Natural killer cell (primary cell): ENCODE results near the gene GCG. TPM values are rescaled to one million over a fixed set of nuclear protein-coding genes. Genes with fewer than 3 reads are reported as not detected.

ENCODE experiments used
- ATAC-seq, 3 donors: fragments of 150-1000 bp in 2 of 3; fragments of 200-7000 bp in 1 of 3; cut with Tn5 transposase; 1 replicate in 1 of 3; 2 replicates in 2 of 3; pipeline ENCODE4 v1.10.0; 2021; ENCODE audit warnings: mild to moderate bottlenecking in 2 of 3, moderate library complexity in 2 of 3
- DNase-seq, 2 donors: peaks; one replicate each; pipeline versions ENCODE4 v3.0.0 to v3.0.0-alpha.2; 2013 to 2021; ENCODE audit warnings: mixed read lengths in 1 of 2
- H3K27ac ChIP-seq: one replicate; pipeline ENCODE4 v1.5.1; 2013; ENCODE audit warnings: mild to moderate bottlenecking, low read length
- H3K27me3 ChIP-seq: one replicate; pipeline ENCODE4 v1.6.1; 2013; ENCODE audit warnings: low read length; ENCODE audit not compliant: control insufficient read depth, insufficient read depth
- H3K36me3 ChIP-seq: one replicate; pipeline ENCODE4 v1.6.1; 2013; ENCODE audit warnings: low read length; ENCODE audit not compliant: control insufficient read depth, insufficient read depth
- H3K4me1 ChIP-seq: one replicate; pipeline ENCODE4 v1.6.1; 2013; ENCODE audit warnings: low read length; ENCODE audit not compliant: control insufficient read depth, insufficient read depth
- H3K4me3 ChIP-seq: one replicate; pipeline ENCODE4 v1.5.1; 2013; ENCODE audit warnings: low read length
- H3K9me3 ChIP-seq: one replicate; pipeline ENCODE4 v1.6.1; 2013; ENCODE audit warnings: low read length; ENCODE audit not compliant: control insufficient read depth, insufficient read depth
- H3K27ac Mint-ChIP-seq, 2 donors: one replicate each; pipeline ENCODE4 v1.8.0; 2022; ENCODE audit warnings: mild to moderate bottlenecking in 2 of 2, mixed read lengths in 2 of 2, moderate library complexity in 1 of 2
- H3K27me3 Mint-ChIP-seq, 2 donors: one replicate each; pipeline ENCODE4 v1.8.0; 2022; ENCODE audit warnings: low read depth in 2 of 2, mixed read lengths in 2 of 2
- H3K36me3 Mint-ChIP-seq: one replicate; pipeline ENCODE4 v1.8.0; 2022; ENCODE audit warnings: mixed read lengths
- H3K4me1 Mint-ChIP-seq, 2 donors: one replicate each; pipeline ENCODE4 v1.8.0; 2022; ENCODE audit warnings: mixed read lengths in 2 of 2
- H3K4me3 Mint-ChIP-seq: one replicate; pipeline ENCODE4 v1.8.0; 2022; ENCODE audit warnings: mild to moderate bottlenecking, moderate library complexity, mixed read lengths
- H3K9me3 Mint-ChIP-seq, 2 donors: one replicate each; pipeline ENCODE4 v1.8.0; 2022; ENCODE audit warnings: mixed read lengths in 2 of 2
- CTCF ChIP-seq: fragments of 200-600 bp; IDR thresholded peaks from one replicate; pipeline ENCODE4 v1.8.0; 2022; ENCODE audit warnings: antibody characterized with exemption
- WGBS: methylation state at CpG from one replicate; pipeline ENCODE4 v1.1.7; 2013; ENCODE audit warnings: missing lambda C conversion rate; ENCODE audit not compliant: insufficient coverage; 5-methylcytosine and 5-hydroxymethylcytosine counted together
- intact Hi-C: fragments of 100-400 bp; cut with micrococcal nuclease; formaldehyde crosslinking; loops from one replicate; pipeline ENCODE4 v1.14.2; 2022
- total RNA-seq, 4 donors: library from RNA; stranded (reverse); fragments of 120-200 nt in 1 of 4; gene quantifications; one replicate each; pipeline versions ENCODE4 v1.2.3 to v1.2.4, GENCODE V29; 2013 to 2022

GCG gene
- total RNA-seq, 3 donors from 2014 or later (not counting 1 experiment from before 2014, with no cell fraction given): not detected

- 75% methylated on average over 1 of the region's 2 CpGs for WGBS
- no peaks in the 10 kb centered on the region for H3K27me3 ChIP-seq
- H3K4me1 Mint-ChIP-seq: no peaks in the 10 kb centered on the region
Observed at GRCh38 chr2:162164802-162165201, 12.8 kb upstream of the GCG start.

GRCh38 chr2:162159446-162159845 lies 7.4 kb upstream of the GCG start:
- H3K4me1 Mint-ChIP-seq: no peaks in the 10 kb centered on the region
- WGBS: 84% methylated on average over 5 of the region's 6 CpGs
- no peak overlapping the region for H3K4me3 ChIP-seq
- no peaks in the 10 kb centered on the region for H3K36me3 Mint-ChIP-seq
- H3K27ac Mint-ChIP-seq: no peak overlapping the region
- no peak overlapping the region for H3K27ac ChIP-seq
- intact Hi-C loops: no loop called here
- no peak overlapping the region for H3K4me3 Mint-ChIP-seq
- H3K9me3 ChIP-seq: no peaks in the 10 kb centered on the region
- no peaks in the 10 kb centered on the region for H3K4me1 ChIP-seq
- peaks cover 11 to 28% of the 10 kb centered on the region in 2 donors for H3K27me3 Mint-ChIP-seq
- no peaks in the 10 kb centered on the region for H3K36me3 ChIP-seq
- no peaks in the 10 kb centered on the region for H3K9me3 Mint-ChIP-seq
- DNase-seq (no peak), ATAC-seq (no peak)
- no peak for TF ChIP-seq CTCF
- no peaks in the 10 kb centered on the region for H3K27me3 ChIP-seq

More at GRCh38 chr2:162164802-162165201, 12.8 kb upstream of the GCG start:
- no peak for TF ChIP-seq CTCF
- ATAC-seq (no peak), DNase-seq (no peak)
- H3K4me3 Mint-ChIP-seq: no peak overlapping the region
- H3K4me3 ChIP-seq: no peak overlapping the region
- H3K9me3 ChIP-seq: no peaks in the 10 kb centered on the region
- H3K36me3 ChIP-seq: no peaks in the 10 kb centered on the region
- H3K4me1 ChIP-seq: no peaks in the 10 kb centered on the region
- intact Hi-C loops: no loop called here
- no peaks in the 10 kb centered on the region for H3K36me3 Mint-ChIP-seq
- no peak overlapping the region for H3K27ac Mint-ChIP-seq
- no peak overlapping the region for H3K27ac ChIP-seq
- H3K9me3 Mint-ChIP-seq: no peaks in the 10 kb centered on the region
- H3K27me3 Mint-ChIP-seq: peaks cover 10 to 31% of the 10 kb centered on the region in 2 donors

- Histone ChIP-seq H3K4me1 (no peaks in the 10 kb centered on the region), H3K36me3 (no peaks in the 10 kb centered on the region), H3K27me3 (peaks cover 5% of the 10 kb centered on the region), H3K4me3 (no peak overlapping the region), H3K9me3 (no peaks in the 10 kb centered on the region), H3K27ac (no peak overlapping the region)
- DNase-seq: no peak
- TF ChIP-seq CTCF: no peak
- no peak overlapping the region for H3K4me3 Mint-ChIP-seq
- H3K27ac Mint-ChIP-seq: no peak overlapping the region
- no peaks in the 10 kb centered on the region for H3K9me3 Mint-ChIP-seq
- no peaks in the 10 kb centered on the region for H3K36me3 Mint-ChIP-seq
- H3K27me3 Mint-ChIP-seq: peaks cover 15 to 44% of the 10 kb centered on the region in 2 donors
- intact Hi-C loops: no loop called here
- peaks cover 6% of the 10 kb centered on the region in 2 donors for H3K4me1 Mint-ChIP-seq
- WGBS: 82% methylated on average over 3 of the region's 3 CpGs
- ATAC-seq: no peak
Observed at GRCh38 chr2:162156149-162156548, 4.1 kb upstream of the GCG start.

GRCh38 chr2:162155093-162155492 lies 3.0 kb upstream of the GCG start:
- 89% methylated on average over 3 of the region's 3 CpGs for WGBS
- Histone ChIP-seq H3K27ac (no peak overlapping the region), H3K4me3 (no peak overlapping the region), H3K9me3 (no peaks in the 10 kb centered on the region), H3K36me3 (no peaks in the 10 kb centered on the region), H3K4me1 (no peaks in the 10 kb centered on the region), H3K27me3 (peaks cover 5% of the 10 kb centered on the region)
- H3K36me3 Mint-ChIP-seq: no peaks in the 10 kb centered on the region
- ATAC-seq (no peak), DNase-seq (no peak)
- intact Hi-C loops: no loop called here
- no peaks in the 10 kb centered on the region for H3K9me3 Mint-ChIP-seq
- no peak overlapping the region for H3K27ac Mint-ChIP-seq
- H3K4me1 Mint-ChIP-seq: peaks cover 6% of the 10 kb centered on the region in 2 donors
- no peak for TF ChIP-seq CTCF
- peaks cover 15 to 44% of the 10 kb centered on the region in 2 donors for H3K27me3 Mint-ChIP-seq
- no peak overlapping the region for H3K4me3 Mint-ChIP-seq
